ENCODE data around the gene ZNF830. TPM values are rescaled to one million over a fixed set of nuclear protein-coding genes. Genes with fewer than 3 reads are reported as not detected.

The ZNF830 gene
- total and polyA plus RNA-seq, 2 of the 13 experiments (the other 11 are each of a cell fraction or from before 2014, with no cell fraction given) = 6.1 to 19.0 TPM

DNA sequence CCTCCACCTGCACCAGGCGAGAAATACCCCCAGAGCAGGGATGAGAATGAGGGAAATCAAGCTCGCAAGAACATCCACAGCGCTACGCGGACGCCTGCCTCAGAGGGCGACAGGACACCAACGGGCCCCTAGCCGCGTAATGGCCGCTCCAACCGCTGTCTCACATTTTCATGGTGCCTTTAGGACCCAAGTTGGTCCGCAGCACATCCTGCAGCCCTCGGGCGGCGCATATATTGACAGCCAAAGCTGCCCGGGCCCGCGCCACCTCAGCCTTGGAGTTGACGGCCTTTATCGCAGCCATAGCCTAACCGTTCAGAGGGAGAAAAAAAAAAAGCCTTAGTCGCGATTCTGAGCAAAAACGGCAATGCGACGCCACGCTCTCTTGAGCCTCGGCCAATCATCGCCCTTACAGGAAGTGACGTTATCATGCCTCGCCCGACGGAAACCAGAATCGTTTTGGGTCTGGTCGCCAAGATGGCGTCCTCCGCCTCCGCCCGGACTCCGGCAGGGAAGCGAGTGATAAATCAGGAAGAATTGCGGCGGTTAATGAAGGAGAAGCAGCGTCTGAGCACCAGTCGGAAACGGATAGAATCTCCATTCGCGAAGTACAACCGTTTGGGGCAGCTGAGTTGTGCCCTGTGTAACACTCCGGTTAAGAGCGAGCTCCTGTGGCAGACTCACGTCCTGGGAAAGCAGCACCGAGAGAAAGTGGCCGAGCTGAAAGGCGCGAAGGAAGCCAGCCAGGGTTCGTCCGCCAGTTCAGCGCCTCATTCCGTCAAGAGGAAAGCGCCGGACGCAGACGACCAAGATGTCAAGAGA is at the start of gene ZNF830, which contains the start of gene CCT6B (continued):
- TF ChIP-seq IKZF4 (CRISPR knock-in tag; IDR thresholded peaks at IDR 0.05; ENCODE audit: borderline replicate concordance, low read depth, not compliant biosample characterization) (no peak), ZUFSP (CRISPR knock-in tag; IDR thresholded peaks at IDR 0.05; ENCODE audit: borderline replicate concordance) (no peak), AGO2 (optimal IDR thresholded peaks at IDR 0.05; ENCODE audit: low read depth, low read length) (peak; percentile 84), POLR2AphosphoS5 (IDR thresholded peaks at IDR 0.05; ENCODE audit: low read depth, low read length) (peak; percentile 97), ARID2 (CRISPR knock-in tag; IDR thresholded peaks at IDR 0.05; ENCODE audit: borderline replicate concordance) (no peak), TP53 (CRISPR knock-in tag; conservative IDR thresholded peaks at IDR 0.05) (no peak), PCBP2 (optimal IDR thresholded peaks at IDR 0.05; ENCODE audit: low read depth, low read length, poor library complexity, severe bottlenecking) (no peak), ZNF83 (CRISPR knock-in tag; IDR thresholded peaks at IDR 0.05; ENCODE audit: borderline replicate concordance) (no peak), NCOA2 (CRISPR knock-in tag; IDR thresholded peaks at IDR 0.05) (peak; percentile 53), ZNF350 (CRISPR knock-in tag; IDR thresholded peaks at IDR 0.05; ENCODE audit: borderline replicate concordance, low read depth) (peak; percentile 92), TCF12 (IDR thresholded peaks at IDR 0.05) (no peak), TCF12 (CRISPR knock-in tag; IDR thresholded peaks at IDR 0.05) (no peak), HNF4A (CRISPR knock-in tag; IDR thresholded peaks at IDR 0.05) (peak; percentile 3; the same call in 1 of the 2 replicates), TARDBP (CRISPR knock-in tag; IDR thresholded peaks at IDR 0.05) (0 out of 2 replicates have a peak, but pooled peaks have one; percentile 40), FOXK1 (CRISPR knock-in tag; IDR thresholded peaks at IDR 0.05; ENCODE audit: borderline replicate concordance, low read depth) (peak; percentile 71; the same call in 1 of the 2 replicates), SP140L (CRISPR knock-in tag; IDR thresholded peaks at IDR 0.05; ENCODE audit: borderline replicate concordance) (no peak), SIN3A (IDR thresholded peaks at IDR 0.05; ENCODE audit: borderline replicate concordance, low read depth, low read length) (peak; percentile 85; the same call in 1 of the 2 replicates), ZNF30 (CRISPR knock-in tag; IDR thresholded peaks at IDR 0.05) (peak; percentile 38; the same call in 1 of the 2 replicates)
- TF ChIP-seq, protein P1, sequence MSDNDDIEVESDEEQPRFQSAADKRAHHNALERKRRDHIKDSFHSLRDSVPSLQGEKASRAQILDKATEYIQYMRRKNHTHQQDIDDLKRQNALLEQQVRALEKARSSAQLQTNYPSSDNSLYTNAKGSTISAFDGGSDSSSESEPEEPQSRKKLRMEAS (IDR thresholded peaks at IDR 0.05) = no peak; the same call in 1 of the 2 replicates
- TF ChIP-seq, protein P2, sequence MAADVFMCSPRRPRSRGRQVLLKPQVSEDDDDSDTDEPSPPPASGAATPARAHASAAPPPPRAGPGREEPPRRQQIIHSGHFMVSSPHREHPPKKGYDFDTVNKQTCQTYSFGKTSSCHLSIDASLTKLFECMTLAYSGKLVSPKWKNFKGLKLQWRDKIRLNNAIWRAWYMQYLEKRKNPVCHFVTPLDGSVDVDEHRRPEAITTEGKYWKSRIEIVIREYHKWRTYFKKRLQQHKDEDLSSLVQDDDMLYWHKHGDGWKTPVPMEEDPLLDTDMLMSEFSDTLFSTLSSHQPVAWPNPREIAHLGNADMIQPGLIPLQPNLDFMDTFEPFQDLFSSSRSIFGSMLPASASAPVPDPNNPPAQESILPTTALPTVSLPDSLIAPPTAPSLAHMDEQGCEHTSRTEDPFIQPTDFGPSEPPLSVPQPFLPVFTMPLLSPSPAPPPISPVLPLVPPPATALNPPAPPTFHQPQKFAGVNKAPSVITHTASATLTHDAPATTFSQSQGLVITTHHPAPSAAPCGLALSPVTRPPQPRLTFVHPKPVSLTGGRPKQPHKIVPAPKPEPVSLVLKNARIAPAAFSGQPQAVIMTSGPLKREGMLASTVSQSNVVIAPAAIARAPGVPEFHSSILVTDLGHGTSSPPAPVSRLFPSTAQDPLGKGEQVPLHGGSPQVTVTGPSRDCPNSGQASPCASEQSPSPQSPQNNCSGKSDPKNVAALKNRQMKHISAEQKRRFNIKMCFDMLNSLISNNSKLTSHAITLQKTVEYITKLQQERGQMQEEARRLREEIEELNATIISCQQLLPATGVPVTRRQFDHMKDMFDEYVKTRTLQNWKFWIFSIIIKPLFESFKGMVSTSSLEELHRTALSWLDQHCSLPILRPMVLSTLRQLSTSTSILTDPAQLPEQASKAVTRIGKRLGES (CRISPR knock-in tag; IDR thresholded peaks at IDR 0.05; ENCODE audit: borderline replicate concordance) = no peak
- TF ChIP-seq, protein P3, sequence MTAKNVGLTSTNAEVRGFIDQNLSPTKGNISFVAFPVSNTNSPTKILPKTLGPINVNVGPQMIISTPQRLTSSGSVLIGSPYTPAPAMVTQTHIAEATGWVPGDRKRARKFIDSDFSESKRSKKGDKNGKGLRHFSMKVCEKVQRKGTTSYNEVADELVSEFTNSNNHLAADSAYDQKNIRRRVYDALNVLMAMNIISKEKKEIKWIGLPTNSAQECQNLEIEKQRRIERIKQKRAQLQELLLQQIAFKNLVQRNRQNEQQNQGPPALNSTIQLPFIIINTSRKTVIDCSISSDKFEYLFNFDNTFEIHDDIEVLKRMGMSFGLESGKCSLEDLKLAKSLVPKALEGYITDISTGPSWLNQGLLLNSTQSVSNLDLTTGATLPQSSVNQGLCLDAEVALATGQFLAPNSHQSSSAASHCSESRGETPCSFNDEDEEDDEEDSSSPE (CRISPR knock-in tag; IDR thresholded peaks at IDR 0.05) = no peak
- TF ChIP-seq, protein P4, sequence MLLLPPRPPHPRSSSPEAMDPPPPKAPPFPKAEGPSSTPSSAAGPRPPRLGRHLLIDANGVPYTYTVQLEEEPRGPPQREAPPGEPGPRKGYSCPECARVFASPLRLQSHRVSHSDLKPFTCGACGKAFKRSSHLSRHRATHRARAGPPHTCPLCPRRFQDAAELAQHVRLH (CRISPR knock-in tag; IDR thresholded peaks at IDR 0.05; ENCODE audit: borderline replicate concordance, low read depth) = peak; percentile 35; the same call in 1 of the 2 replicates
